GM06990 (cell line): ENCODE data around the gene VEGFA.

Experiments used
- DNase-seq: peaks from one replicate; pipeline ENCODE4 v3.0.0-alpha.2; 2011; ENCODE audit not compliant: insufficient read length; ENCODE audit errors: extremely low read depth
- H3K27me3 ChIP-seq: replicated peaks from 2 replicates; pipeline ENCODE4 v1.6.0; 2011; ENCODE audit warnings: low read length; ENCODE audit not compliant: control insufficient read depth, insufficient read depth
- H3K36me3 ChIP-seq: 2 replicates; pipeline ENCODE4 v1.5.1; 2011; ENCODE audit warnings: low read length; ENCODE audit not compliant: control insufficient read depth, insufficient read depth
- H3K4me3 ChIP-seq: replicated peaks from 2 replicates; pipeline ENCODE4 v1.5.1; 2011; ENCODE audit warnings: low read depth, mild to moderate bottlenecking, control low read depth, low read length
- CTCF ChIP-seq: IDR thresholded peaks from 2 replicates; pipeline ENCODE4 v1.5.1; 2011; ENCODE audit warnings: low read length, control low read depth, mild to moderate bottlenecking, inconsistent platforms; ENCODE audit not compliant: insufficient read depth, poor library complexity, severe bottlenecking

Gene VEGFA

GRCh38 chr6:43800746-43801494 is 30.9 kb downstream of the VEGFA start:
- Histone ChIP-seq H3K4me3 (no peak overlapping the region), H3K27me3 (no peaks in the 10 kb centered on the region), H3K36me3 (no peaks in the 10 kb centered on the region)
- no peak for DNase-seq
- TF ChIP-seq CTCF = no peak

- no peak for TF ChIP-seq CTCF
- no peak overlapping the region for H3K4me3 ChIP-seq
- no peaks in the 10 kb centered on the region for H3K36me3 ChIP-seq
- H3K27me3 ChIP-seq = no peaks in the 10 kb centered on the region
- no peak for DNase-seq
Observed at GRCh38 chr6:43801495-43802181, 31.6 kb downstream of the VEGFA start.

GRCh38 chr6:43803055-43803782 is 33.2 kb downstream of the VEGFA start:
- no peaks in the 10 kb centered on the region for H3K27me3 ChIP-seq
- no peaks in the 10 kb centered on the region for H3K36me3 ChIP-seq
- DNase-seq = no peak

GRCh38 chr6:43803783-43804549 is 34.0 kb downstream of the VEGFA start:
- TF ChIP-seq CTCF = no peak
- no peak for DNase-seq
- Histone ChIP-seq H3K4me3 (no peak overlapping the region), H3K27me3 (no peaks in the 10 kb centered on the region), H3K36me3 (no peaks in the 10 kb centered on the region)

More at GRCh38 chr6:43803055-43803782, 33.2 kb downstream of the VEGFA start:
- TF ChIP-seq CTCF = no peak
- no peak overlapping the region for H3K4me3 ChIP-seq

GRCh38 chr6:43804550-43805223 is 34.7 kb downstream of the VEGFA start:
- no peak for DNase-seq

More at GRCh38 chr6:43804550-43805223, 34.7 kb downstream of the VEGFA start:
- no peak overlapping the region for H3K4me3 ChIP-seq
- no peak for TF ChIP-seq CTCF
- no peaks in the 10 kb centered on the region for H3K36me3 ChIP-seq
- H3K27me3 ChIP-seq = no peaks in the 10 kb centered on the region
